ENCODE measurements around the gene PCBP3.

The PCBP3 gene

DNA sequence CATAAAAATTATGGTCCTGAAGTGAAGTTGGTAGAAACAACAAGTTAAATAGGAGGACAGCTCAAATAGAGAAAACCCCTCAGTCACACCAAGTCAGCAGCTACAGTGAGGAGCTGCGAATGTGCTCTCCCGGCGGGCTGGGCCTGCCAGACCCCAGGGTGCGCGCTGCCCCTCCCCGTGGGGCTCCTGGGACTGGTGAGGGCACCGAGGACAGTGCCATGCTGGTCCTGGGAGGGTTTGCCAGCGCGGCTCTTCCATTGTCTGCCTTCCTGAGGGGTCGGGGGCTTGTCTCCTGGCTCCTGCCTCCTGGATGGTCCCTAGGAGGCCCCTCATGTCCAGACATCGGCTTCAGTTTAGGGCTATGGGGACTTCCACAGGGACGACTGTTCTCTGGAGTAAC is 121.8 kb downstream of the PCBP3 start:
- H3K27ac ChIP-seq: no peak overlapping the region
- H3K4me3 ChIP-seq: no peak overlapping the region
- DNase-seq (ENCODE audit: low spot score): no peak
- TF ChIP-seq, protein P1, sequence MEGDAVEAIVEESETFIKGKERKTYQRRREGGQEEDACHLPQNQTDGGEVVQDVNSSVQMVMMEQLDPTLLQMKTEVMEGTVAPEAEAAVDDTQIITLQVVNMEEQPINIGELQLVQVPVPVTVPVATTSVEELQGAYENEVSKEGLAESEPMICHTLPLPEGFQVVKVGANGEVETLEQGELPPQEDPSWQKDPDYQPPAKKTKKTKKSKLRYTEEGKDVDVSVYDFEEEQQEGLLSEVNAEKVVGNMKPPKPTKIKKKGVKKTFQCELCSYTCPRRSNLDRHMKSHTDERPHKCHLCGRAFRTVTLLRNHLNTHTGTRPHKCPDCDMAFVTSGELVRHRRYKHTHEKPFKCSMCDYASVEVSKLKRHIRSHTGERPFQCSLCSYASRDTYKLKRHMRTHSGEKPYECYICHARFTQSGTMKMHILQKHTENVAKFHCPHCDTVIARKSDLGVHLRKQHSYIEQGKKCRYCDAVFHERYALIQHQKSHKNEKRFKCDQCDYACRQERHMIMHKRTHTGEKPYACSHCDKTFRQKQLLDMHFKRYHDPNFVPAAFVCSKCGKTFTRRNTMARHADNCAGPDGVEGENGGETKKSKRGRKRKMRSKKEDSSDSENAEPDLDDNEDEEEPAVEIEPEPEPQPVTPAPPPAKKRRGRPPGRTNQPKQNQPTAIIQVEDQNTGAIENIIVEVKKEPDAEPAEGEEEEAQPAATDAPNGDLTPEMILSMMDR (IDR thresholded peaks at IDR 0.05): no peak

DNA sequence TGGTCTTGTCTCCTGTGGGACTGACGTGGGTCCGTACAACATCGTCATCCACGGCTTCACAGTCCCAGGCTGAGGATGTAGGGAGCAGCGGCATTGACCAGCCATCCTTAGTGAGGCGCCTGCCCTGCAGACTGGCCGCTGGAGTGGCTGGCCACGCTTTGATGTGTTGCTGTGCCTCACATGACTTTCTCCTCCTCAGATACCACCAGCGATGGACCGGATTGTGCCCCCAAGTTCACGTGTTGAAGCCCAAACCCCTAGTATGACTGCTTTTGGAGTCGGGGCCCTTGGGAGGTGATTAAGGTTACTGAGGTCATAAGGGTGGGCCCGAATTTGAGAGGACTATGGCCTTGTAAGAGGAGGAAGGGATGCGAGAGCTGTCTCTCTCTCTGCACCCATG is 122.5 kb downstream of the PCBP3 start:
- DNase-seq (ENCODE audit: low spot score): no peak
- Histone ChIP-seq H3K4me3 (no peak overlapping the region), H3K27ac (no peak overlapping the region)
- TF ChIP-seq, protein P1 (IDR thresholded peaks at IDR 0.05): no peak

DNA sequence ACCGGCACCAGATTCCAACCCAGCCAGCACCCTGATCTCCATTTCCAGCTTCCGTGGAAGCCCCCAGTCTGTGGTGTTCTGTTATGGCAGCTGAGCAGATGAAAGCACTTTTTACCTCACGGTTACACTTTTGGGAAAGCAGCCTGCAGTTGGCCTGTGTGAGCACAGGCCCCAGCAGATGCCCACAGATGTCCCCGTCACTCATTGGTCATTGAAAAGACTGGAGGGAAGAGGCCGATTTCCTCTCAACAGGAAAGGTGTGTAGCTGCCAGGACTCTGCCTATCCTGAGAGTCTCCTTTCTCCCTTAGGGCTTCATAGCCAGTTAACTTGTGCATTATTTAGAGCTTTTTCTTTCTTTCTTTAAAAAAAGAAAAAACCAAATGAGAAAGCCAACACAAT is 123.0 kb downstream of the PCBP3 start:
- TF ChIP-seq, protein P1 (IDR thresholded peaks at IDR 0.05): no peak
- no peak for DNase-seq (ENCODE audit: low spot score)
- no peak overlapping the region for H3K27ac ChIP-seq

DNA sequence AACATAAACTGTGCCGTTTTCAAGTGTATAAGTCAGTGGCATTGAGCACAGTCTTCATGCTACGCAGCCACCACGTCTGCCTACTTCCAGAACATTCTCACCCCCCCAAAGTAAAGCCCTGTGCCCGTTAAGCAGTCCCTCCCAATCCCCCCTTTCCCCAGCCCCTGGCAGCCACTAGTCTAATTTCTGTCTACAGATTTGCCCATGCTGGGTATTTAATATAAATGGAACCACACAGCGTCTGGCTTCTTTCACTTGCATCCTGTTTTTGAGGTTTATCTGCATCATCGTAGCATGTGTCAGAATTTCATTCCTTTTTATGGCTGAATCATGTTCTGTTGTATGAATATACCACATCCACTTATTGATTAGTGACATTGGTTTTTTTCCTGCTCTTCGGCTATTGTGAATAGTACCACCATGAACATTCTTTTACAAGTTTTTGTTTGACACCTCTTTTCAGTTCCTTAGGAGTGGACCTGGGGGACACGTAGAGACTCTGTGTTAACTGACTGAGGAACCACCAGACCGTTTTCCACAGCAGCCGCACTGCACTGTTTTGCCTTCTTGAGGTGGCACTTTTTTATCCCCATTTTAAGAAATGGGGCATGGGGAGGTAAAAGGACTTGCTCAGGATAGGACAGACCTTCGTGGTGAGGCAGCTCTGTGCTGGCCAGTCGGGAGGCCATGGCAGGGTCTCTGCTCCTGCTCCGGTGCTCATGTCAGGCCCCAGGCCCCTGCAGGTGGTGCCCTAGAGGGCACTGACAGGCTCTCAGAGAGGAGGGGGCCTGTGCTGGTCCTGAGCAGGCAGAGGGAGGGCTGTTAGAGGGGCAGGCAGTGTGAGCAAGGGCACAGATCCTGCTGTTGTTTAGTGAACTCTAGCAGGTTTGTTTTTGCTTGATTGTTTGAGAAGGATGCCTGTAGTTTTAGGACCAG is 123.8 kb downstream of the PCBP3 start:
- Histone ChIP-seq H3K4me3 (no peak overlapping the region), H3K27ac (no peak overlapping the region)
- no peak for DNase-seq (ENCODE audit: low spot score)
- TF ChIP-seq, protein P1 (IDR thresholded peaks at IDR 0.05): no peak

More for the DNA sequence above, 123.0 kb downstream of the PCBP3 start:
- H3K4me3 ChIP-seq: no peak overlapping the region

DNA sequence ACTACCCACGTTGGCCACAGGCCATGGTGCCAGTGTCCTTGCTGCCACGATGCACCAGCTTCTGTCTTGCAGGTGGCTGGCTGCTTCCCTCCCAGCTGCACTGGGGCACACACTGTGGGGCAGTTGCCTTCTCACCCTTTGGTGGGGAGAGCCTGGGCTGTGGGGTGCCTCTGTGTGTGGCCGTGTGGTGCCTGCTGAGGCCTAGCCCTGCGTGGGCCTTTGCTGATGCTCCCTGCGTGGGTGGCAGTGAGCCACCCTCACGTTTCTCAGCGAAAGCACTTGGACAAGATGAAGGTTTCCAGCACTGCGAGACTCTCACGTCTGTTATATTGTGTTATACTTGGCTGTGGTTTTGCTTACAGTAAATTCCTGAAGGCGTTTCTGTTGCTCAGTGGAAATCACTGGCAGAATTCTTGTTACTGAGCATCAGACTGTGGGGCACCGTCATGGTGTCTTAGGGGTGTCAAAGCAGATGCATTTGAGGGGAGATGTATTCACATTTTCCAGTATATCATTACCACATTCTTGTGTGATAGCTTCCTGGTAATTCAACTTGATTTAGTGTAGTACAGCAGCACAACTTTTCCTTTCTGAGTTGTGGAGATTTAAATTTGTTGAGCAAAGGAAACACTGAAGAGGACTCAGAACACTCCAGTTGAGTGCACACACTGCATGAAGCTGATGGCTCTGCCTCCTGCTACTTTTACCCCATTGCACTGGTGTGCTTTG is 124.7 kb downstream of the PCBP3 start:
- Histone ChIP-seq H3K27ac (no peak overlapping the region), H3K4me3 (no peak overlapping the region)
- no peak for DNase-seq (ENCODE audit: low spot score)
- TF ChIP-seq, protein P1 (IDR thresholded peaks at IDR 0.05): no peak

DNA sequence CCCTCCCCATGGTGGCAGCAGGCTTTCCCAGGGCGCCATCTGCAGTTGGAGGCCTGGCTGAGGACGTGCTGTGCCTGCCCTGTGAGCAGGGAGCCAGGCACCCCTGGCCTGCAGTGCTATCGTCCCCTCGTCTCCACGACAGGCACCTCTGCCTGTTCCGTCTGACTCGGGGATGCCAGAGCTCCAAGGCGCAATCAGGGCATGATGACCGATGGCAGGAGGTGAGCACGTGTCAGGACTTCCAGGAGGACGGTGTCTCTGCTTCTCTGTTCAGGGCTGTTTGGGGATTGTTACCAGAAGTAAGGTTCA is 125.2 kb downstream of the PCBP3 start:
- TF ChIP-seq, protein P1 (IDR thresholded peaks at IDR 0.05): no peak
- Histone ChIP-seq H3K4me3 (no peak overlapping the region), H3K27ac (no peak overlapping the region)
- no peak for DNase-seq (ENCODE audit: low spot score)
